Right hindlimb (tissue), 1 donor: ENCODE data around the gene SYTL2.
"Not testable (repeated sequence)": the region's sequence is repeated elsewhere in the genome, so short reads cannot be mapped to it uniquely, and the experiment has no call there.

Experiments
- DNase-seq: peaks from one replicate; pipeline ENCODE4 v3.0.0-alpha.2; 2018

SYTL2 gene

GRCh38 chr11:85795712-85796487 lies 15.0 kb downstream of the SYTL2 start:
- no peak for DNase-seq

DNA sequence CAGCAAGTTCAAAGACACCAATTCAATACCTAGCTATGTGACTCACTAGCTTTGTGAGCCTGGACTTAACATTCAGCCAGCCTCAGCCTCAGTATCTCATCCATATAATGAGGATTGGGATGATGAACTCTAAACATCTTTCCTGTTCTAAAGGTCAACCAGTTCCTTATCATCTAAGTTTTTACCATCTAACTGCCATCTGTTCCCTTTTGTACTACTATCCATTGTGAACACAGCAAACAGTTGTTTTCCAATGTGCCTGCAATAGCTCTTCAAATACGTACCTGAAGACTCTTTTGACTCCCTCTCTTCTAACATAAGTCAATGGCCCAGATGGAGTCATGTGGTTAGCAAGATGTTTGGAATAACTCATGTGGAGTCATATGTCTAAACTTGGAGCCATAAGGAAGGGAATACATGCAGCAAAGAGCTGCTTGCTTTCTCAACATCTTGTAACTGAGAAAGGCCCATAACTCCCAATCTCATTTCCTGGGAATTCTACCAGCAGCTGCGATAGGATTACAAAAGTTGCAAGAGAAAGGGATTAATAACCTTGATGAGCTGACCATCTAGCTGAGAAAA lies 19.4 kb downstream of the SYTL2 start:
- DNase-seq, result no peak

- no peak for DNase-seq
Measured at GRCh38 chr11:85787809-85788760, 22.9 kb downstream of the SYTL2 start.

DNA sequence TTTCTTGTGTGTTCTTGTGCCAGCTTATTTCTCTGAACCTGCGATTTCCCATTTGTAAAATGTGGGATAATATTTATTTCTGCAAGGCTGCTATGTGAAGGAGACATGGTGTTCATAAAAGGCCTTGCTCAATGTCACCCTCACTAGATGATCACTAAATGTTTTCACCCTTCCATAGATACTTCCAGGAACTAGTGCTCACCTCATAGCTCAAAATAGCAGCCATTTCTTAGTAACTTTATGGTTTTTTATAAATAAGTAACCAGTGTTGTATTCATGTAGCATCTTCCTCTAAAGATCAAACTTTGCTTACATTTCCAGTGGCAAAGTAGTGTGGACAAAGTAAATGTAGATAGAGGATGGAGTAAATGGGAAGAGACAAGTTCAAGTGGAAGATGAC lies 23.8 kb downstream of the SYTL2 start:
- no peak for DNase-seq

DNA sequence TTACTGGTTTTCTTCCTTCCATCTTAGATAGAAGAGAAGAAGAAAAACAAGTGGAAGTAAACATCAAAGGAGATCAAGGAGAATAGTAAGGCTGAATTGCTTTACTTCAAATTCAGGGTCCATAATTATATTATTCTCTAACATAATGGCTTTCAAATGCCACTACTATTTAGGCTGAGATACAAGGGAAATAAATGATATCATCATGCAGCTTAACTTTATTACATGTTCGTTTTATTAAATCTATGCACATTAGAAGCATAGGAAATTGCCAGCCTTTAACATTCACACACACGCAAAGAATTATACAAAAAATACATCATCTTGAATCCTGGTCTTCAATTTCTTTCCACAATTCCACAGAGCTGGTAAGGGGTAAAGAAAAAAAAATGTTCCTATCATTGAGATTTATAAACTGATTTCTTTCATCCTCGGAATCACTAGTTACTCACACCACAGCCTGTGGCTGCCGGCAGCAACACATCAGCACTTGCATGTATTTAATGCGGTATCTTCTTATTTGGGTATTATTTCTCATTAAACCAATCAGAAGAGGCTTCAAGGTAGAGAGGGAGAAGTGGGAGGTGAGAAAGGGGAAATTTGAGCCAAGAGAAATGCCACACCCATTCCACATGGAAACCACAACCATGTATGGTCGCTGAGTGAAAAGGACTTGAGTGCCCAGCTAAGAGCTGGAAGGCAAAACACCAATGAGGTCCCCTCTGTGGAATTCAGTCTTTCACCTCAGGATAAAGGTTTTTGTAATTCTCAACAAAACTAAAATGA lies 26.3 kb downstream of the SYTL2 start:
- no peak for DNase-seq

DNA sequence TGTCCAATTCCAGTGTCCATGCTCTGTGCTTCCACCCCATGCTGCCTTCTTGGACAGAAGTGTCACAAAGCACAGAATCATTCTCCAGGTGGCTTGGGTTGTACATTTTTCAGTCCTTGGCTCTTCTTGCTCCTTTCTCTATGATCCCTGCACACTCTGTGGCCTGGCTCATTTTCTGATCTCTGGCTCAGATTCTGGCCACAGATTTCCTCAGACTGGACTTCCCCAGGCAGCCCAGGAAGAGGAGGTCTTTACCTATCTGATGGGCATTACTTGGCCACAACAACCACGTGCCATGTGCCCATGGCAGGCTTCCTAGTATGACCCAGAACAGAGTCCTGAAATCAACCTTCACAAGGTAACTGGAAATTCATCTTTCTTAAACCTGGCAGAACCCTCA lies 27.2 kb downstream of the SYTL2 start:
- no peak for DNase-seq

GRCh38 chr11:85780780-85781517 lies 30.0 kb downstream of the SYTL2 start:
- not testable (repeated sequence) for DNase-seq

GRCh38 chr11:85779956-85780640 lies 30.8 kb downstream of the SYTL2 start:
- DNase-seq, result no peak

DNA sequence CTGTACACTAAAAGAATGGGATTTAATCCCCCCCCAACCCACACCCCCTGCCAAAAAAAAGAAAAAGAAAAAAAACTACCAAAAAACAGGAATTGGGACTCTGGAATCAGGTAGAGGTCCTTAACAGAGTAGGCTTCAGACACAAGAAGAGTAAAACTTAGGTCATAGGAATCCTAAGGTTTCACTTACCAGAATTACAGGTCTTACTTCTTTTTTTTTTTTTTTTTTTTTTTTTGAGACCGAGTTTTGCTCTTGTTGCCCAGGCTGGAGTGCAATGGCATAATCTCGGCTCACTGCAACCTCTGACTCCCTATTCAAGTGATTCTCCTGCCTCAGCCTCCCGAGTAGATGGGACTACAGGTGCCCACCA lies 33.4 kb downstream of the SYTL2 start:
- DNase-seq, result not testable (repeated sequence)

DNA sequence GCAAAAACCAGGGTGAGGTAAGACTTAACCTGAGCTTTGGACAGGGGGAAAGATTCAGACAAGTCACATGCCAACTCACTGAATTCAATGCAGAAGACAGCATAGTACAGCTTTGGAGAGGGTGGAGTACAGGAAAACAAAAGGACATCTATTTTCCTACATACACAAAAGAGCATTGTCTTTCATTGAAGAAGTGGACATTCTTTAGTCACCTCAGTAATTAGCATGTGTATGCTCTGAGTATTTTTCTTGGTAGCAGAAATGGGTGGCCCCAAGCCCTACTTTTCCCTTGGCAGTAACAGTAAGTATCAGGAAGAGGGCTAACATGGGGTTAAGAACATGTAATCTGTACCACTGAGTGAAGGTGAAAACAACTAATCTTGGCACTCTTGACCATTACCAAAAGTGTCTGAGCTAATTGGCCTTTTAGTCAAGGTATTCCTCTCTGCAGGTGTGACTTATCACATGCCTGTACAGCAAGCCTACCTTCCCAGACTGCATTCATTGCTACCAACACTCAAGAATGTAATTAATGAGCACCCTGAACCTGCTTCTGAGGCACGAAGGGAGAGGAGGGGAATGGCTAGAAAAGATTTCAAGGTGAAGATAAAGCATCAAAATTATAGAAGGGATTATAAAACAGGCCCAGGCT lies 33.9 kb downstream of the SYTL2 start:
- no peak for DNase-seq

DNA sequence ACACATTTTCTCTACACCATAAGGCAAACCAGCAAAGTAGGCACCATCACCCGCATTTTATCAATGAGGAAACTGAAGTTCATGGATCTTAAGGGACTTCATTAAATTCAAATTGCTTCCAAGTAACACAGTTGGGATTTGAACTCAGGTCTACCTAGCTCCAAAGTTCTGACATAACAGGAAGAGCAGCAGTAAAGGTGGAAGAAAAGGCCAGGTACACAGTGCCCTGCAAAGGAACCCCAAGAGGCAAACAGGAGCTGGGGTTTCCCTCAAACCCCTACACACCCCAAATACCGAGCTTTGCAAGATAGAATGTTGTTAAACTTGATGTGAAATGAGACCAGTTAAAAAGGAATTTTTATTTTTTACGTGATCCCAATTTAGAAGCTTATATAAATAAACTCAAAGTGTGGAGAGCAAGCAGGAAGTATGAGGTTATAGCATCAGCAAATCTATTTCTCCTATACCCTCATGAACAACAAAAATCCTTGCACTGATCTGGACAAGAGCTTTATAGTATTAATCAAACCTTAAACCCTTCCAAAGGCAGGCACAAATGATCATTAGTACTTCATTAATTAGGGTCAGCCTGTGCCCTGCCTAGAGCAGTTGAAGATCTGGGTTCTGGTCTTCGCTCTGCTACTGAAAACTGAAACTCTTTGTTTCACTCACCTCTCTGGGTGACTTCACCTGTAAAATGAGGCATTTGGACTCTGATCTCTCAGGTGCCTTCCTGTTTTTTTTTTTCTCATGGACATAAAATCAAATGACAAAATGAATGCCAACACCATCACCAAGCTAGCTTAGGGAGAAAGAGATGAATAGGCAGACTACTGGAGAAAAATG lies 36.5 kb downstream of the SYTL2 start:
- DNase-seq, result no peak

DNA sequence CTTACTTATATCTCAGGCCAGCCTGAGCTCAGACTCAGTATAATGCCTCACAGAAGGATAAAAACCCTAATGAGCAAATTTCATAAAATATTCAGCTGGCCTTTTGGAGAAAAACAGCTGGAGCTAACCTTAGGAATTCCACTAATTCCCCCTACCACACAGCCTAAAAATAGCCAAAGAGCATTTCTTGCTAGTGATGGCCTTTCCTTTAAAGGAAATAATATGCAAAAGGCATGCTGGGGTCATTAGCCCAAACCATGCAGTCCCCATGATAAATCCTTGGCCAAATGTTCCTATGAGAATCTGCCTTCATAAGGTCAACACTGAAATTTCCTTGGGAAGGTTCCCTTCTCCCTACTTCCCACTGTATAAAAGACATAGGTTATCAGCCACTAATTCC lies 38.2 kb downstream of the SYTL2 start:
- DNase-seq, result no peak

DNA sequence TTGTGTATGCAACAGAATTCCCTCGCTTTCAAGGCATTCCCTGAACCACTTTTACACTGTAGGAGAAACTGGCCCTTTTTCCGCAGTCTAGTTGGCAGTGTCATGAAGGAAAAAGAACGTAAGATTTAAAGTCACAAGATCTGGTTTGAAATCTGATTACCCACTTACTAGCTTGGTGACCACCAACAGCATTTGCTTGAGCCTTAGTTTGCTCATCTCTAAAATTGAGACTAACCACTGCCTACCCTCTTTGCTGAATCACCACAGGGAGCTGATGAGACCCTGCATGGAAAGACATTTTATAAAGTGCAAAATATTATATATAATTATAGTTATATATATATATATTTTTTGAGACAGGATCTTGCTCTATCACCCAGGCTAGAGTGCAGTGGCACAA lies 39.4 kb downstream of the SYTL2 start:
- DNase-seq, result no peak

DNA sequence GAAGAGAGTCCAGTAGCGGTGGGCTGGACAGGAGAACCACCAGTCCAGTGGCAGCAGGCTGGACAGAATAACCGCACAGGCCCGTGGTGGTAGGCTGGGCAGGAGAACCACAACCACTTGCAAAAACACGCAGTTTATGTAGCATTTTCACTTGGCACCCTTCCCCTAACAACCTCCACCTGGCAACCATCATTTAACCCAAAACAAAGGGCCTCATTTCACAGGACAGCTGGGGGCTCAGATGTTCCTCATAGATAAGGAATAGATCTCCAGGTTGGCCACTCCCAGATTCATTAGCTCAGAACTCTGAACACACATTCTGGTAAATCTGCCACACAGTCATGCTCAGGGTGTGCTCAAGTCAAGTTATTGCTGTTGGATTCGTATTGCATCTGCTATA lies 41.2 kb downstream of the SYTL2 start:
- DNase-seq, result no peak

- no peak for DNase-seq
Measured at GRCh38 chr11:85768473-85769146, 42.3 kb downstream of the SYTL2 start.

DNA sequence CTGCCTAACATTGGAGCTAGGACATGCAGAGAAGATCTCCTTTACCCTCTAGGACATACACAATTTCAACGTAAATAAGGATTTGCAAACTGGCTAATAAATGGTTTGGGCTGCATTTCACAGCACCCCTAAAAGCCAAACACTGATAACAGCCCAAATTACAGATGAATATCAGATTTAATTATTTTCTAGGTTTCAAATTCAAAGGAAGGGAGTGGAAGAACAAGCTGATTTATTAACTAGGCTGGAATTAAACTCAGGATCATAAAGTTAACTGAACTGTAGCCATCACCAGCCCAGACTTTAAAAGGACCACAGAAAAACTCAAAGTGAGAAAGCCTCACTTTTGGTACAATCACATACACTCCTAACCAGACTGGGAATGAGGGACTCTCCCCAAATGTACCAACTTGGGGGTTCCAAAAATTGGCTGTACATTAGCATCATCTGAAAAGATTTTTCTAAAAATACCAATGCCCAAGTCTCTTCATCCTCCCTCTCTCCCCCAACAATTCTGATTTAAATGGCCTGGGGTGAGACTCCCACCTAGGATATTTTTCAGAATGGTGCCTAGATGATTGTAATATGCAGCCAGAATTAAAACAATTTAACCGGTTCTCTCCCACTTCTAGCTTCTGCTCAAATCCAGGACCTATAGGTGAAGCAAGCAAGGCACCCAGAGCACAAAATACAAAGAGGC lies 43.5 kb downstream of the SYTL2 start:
- no peak for DNase-seq

DNA sequence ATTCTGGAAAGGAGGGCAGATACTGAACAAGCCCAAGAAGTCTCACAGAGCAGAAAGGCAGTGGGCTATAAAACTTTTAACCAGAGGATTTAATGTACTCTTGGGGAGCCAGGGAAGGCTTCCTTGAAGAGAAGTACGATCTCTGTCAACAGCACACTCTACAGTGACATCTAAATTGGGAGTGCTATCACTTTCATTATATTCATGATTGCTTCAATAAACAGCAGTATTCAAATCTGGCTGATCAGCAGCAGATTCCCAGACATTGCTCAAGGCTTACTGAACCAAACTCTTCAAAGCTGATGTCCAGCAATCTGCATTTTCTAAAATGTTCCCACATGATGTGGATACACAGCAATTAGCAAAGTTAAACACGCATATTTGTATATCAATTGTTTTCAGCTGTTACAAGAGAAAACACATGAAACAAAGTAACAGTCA lies 44.2 kb downstream of the SYTL2 start:
- DNase-seq, result no peak

DNA sequence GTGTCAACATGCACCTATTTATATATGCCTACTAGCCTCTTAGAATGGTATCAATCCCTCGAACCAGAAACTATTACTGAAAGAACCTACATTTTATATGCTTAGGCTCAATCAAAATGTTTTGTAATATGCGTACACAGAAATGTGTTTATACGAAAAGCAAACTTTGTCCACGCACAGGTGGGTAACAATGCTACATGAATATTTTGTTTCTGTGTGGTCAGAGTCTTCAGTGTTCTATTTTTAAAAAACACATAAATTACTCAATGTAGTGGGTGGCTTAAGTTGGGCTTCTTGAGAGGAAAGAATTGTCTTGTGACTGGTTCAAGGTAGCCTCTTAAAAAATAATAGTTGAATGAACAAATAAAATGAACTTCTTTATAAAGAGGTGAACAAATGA lies 46.1 kb downstream of the SYTL2 start:
- no peak for DNase-seq

GRCh38 chr11:85762226-85762625 lies 48.7 kb downstream of the SYTL2 start:
- DNase-seq, result no peak
